ENCODE data around the gene NRN1L.
A peak's percentile ranks its signal among the peaks of the same experiment; 100 is the strongest.

Gene NRN1L

GRCh38 chr16:67922740-67923139 is 38.1 kb downstream of the NRN1L start:
- DNase-seq: no peak

- no peak for DNase-seq
These were observed 38.9 kb downstream of the NRN1L start for GRCh38 chr16:67923414-67924116.

GRCh38 chr16:67924140-67924906 is 39.6 kb downstream of the NRN1L start:
- no peak for DNase-seq

- DNase-seq: peak; percentile 29
These were observed 41.6 kb downstream of the NRN1L start for GRCh38 chr16:67926181-67926750.

GRCh38 chr16:67927131-67927941 is 42.7 kb downstream of the NRN1L start:
- DNase-seq: no peak

GRCh38 chr16:67928147-67928546 is 43.5 kb downstream of the NRN1L start:
- DNase-seq: no peak

GRCh38 chr16:67928561-67929364 is 44.1 kb downstream of the NRN1L start:
- DNase-seq: peak; percentile 86

- no peak for DNase-seq
These were observed 45.5 kb downstream of the NRN1L start for GRCh38 chr16:67930191-67930590.

- no peak for DNase-seq
These were observed 46.1 kb downstream of the NRN1L start for GRCh38 chr16:67930678-67931211.

GRCh38 chr16:67931712-67932461 is 47.2 kb downstream of the NRN1L start, which contains the start of gene CTRL:
CTRL (minus strand) TSS chr16:67931862; CDS start chr16:67931852, 10 bp downstream.
- DNase-seq: no peak

- DNase-seq: no peak
These were observed 47.8 kb downstream of the NRN1L start for GRCh38 chr16:67932462-67932840.

- DNase-seq: no peak
These were observed 49.1 kb downstream of the NRN1L start for GRCh38 chr16:67933805-67934204.

GRCh38 chr16:67934306-67935100 is 49.8 kb downstream of the NRN1L start:
- DNase-seq: no peak

- no peak for DNase-seq
These were observed 50.4 kb downstream of the NRN1L start for GRCh38 chr16:67935101-67935401.

GRCh38 chr16:67935402-67936123 is 50.9 kb downstream of the NRN1L start:
- DNase-seq: peak; percentile 98
